GM18951 (cell line): Measurements from ENCODE around the gene AFP.

Experiments used
- POLR2A ChIP-seq: IDR thresholded peaks from 4 replicates; pipeline ENCODE4 v1.6.1; 2011; ENCODE audit warnings: mild to moderate bottlenecking; ENCODE audit not compliant: insufficient read length, insufficient read depth; ENCODE audit errors: extremely low read depth
- in situ Hi-C: fragments of 300-500 bp; cut with MboI; formaldehyde crosslinking; loops from one replicate; pipeline ENCODE4 v1.12.0; 2022; ENCODE audit warnings: low sequenced_read_pairs, mixed read lengths, inconsistent platforms; ENCODE audit not compliant: unreplicated experiment

Gene AFP

GRCh38 chr4:73451981-73452747 lies 16.1 kb downstream of the AFP start:
- TF ChIP-seq POLR2A, result no peak
- in situ Hi-C loops, result no loop called here

- in situ Hi-C loops, result no loop called here
These were observed 17.1 kb downstream of the AFP start for GRCh38 chr4:73452953-73453700.

GRCh38 chr4:73453701-73454005 lies 17.6 kb downstream of the AFP start:
- in situ Hi-C loops, result no loop called here
- TF ChIP-seq POLR2A, result no peak

More at GRCh38 chr4:73452953-73453700, 17.1 kb downstream of the AFP start:
- TF ChIP-seq POLR2A, result no peak

GRCh38 chr4:73454920-73455319 lies 18.9 kb downstream of the AFP start:
- TF ChIP-seq POLR2A, result no peak
- in situ Hi-C loops, result no loop called here

GRCh38 chr4:73456177-73457022 lies 20.4 kb downstream of the AFP start:
- in situ Hi-C loops, result no loop called here
- TF ChIP-seq POLR2A, result no peak

GRCh38 chr4:73458184-73459047 lies 22.4 kb downstream of the AFP start:
- TF ChIP-seq POLR2A, result no peak
- in situ Hi-C loops, result no loop called here

GRCh38 chr4:73459048-73459421 lies 23.0 kb downstream of the AFP start:
- in situ Hi-C loops, result no loop called here
- TF ChIP-seq POLR2A, result no peak

GRCh38 chr4:73460913-73461522 lies 25.0 kb downstream of the AFP start:
- TF ChIP-seq POLR2A, result no peak
- in situ Hi-C loops, result no loop called here

GRCh38 chr4:73468170-73468569 lies 32.1 kb downstream of the AFP start:
- in situ Hi-C loops, result no loop called here
- no peak for TF ChIP-seq POLR2A

GRCh38 chr4:73470728-73471127 lies 34.7 kb downstream of the AFP start:
- TF ChIP-seq POLR2A, result no peak
- in situ Hi-C loops, result no loop called here

- TF ChIP-seq POLR2A, result no peak
- in situ Hi-C loops, result no loop called here
These were observed 41.2 kb downstream of the AFP start for GRCh38 chr4:73477176-73477575.

GRCh38 chr4:73479323-73479722 lies 43.3 kb downstream of the AFP start:
- in situ Hi-C loops, result no loop called here
- no peak for TF ChIP-seq POLR2A
